ENCODE results near the gene FLT3.
A peak's percentile ranks its signal among the peaks of the same experiment; 100 is the strongest.

FLT3 gene

DNA sequence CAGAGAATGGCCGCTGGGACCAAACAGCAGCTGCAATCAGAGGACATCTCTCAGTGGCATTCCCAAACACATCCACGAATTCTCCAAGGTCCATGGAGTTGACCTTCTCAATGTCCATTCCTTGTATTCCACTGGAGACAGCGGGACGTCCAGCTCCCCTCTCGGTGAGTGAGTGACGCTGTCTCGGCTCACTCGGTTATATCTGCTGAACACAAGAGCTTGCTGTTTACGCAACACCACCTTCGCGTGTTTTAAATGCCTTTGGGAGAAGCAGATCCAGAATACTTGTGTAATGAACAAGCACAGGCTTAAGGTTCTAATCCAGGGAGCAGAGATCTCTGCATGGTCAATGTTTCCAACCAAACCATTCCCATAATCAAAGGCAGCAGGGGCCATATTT, 111.9 kb downstream of the FLT3 start, which contains the start of gene URAD:
URAD (minus strand) TSS at position 174 of the 400 bp plus-strand sequence; CDS start at position 118, 56 bp downstream.
- TF ChIP-seq, protein P1, sequence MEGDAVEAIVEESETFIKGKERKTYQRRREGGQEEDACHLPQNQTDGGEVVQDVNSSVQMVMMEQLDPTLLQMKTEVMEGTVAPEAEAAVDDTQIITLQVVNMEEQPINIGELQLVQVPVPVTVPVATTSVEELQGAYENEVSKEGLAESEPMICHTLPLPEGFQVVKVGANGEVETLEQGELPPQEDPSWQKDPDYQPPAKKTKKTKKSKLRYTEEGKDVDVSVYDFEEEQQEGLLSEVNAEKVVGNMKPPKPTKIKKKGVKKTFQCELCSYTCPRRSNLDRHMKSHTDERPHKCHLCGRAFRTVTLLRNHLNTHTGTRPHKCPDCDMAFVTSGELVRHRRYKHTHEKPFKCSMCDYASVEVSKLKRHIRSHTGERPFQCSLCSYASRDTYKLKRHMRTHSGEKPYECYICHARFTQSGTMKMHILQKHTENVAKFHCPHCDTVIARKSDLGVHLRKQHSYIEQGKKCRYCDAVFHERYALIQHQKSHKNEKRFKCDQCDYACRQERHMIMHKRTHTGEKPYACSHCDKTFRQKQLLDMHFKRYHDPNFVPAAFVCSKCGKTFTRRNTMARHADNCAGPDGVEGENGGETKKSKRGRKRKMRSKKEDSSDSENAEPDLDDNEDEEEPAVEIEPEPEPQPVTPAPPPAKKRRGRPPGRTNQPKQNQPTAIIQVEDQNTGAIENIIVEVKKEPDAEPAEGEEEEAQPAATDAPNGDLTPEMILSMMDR (conservative IDR thresholded peaks at IDR 0.05; ENCODE audit: low read length) = no peak
- H3K4me3 ChIP-seq (ENCODE audit: low read length) = no peak within 1 kb of the TSS
- peak; percentile 14 for DNase-seq (ENCODE audit: low read depth)

DNA sequence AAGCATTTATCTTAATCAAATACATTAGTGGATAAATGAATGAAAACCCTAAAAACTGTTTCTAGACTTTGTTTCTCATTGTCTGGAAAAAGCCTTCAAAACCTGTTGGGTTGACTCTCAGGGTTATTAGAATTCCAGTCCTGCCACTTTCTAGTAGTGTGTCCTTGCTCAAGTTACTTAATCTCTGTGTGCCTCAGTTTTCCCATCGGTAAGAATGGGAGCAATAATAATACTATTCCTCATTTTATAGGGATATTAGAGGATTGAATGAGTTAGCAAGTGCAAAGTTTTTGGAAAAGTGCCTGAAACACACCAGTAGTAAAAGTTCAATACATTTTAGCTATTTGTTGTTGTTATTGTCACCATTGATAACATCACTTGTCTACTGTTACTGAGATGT, 114.8 kb downstream of the FLT3 start:
- TF ChIP-seq, protein P1 (conservative IDR thresholded peaks at IDR 0.05; ENCODE audit: low read length) = no peak
- DNase-seq (ENCODE audit: low read depth) = no peak
- H3K4me3 ChIP-seq (ENCODE audit: low read length) = no peak overlapping the region

DNA sequence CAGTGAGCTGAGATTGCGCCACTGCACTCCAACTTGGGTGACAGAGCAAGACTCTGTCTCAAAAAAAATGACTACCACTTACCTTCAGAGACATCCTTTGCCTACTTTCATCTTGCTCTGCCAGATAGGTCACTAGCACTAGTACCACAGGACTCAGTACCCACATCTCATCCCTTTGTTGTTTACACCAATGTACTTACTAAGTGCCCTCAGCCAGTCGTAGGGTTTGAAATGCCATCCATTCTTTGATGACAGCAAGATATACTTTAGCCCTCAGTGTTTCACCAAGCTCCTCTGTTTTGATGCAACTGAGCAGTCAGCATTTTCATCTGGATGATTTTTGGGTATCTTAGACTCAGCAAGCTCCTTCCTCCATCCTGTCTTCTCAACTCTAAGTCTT, 118.0 kb downstream of the FLT3 start:
- no peak overlapping the region for H3K4me3 ChIP-seq (ENCODE audit: low read length)
- no peak for DNase-seq (ENCODE audit: low read depth)
- TF ChIP-seq, protein P1 (conservative IDR thresholded peaks at IDR 0.05; ENCODE audit: low read length) = no peak

DNA sequence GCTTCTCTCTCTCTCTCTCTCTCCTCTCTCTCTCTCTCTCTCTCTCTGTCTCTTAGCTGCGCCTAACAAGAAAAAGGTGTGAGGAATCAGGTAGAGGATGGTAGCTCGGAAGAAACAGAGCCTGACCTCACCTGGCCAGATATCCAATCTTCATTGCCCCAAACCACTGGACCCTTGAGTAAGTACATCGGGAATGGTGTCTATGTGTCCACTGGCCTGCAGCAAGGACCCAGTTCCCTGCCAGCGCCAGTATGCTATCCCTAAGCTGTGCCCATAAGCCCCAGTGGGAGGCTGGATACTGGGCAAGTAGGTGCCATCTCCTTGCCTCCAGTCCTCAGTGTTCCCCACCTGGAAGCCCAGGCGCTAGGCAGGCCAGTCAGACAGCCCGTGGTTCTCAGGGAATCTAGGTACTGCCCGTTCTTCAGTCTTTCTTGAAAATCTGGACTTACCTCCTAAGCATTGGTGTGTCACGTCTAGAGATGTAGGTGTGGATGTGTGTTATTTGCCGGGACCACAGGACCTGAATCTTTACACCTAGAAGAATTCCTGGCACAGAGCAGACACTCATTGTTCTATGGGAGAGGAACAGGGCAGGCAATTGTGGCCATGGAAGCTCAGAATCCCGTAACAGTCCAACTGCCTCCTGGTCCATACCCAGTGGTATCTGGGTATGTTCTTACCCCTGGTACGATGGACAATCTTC, 119.2 kb downstream of the FLT3 start:
- TF ChIP-seq, protein P1 (conservative IDR thresholded peaks at IDR 0.05; ENCODE audit: low read length) = no peak
- DNase-seq (ENCODE audit: low read depth) = no peak
- H3K4me3 ChIP-seq (ENCODE audit: low read length) = no peak overlapping the region

DNA sequence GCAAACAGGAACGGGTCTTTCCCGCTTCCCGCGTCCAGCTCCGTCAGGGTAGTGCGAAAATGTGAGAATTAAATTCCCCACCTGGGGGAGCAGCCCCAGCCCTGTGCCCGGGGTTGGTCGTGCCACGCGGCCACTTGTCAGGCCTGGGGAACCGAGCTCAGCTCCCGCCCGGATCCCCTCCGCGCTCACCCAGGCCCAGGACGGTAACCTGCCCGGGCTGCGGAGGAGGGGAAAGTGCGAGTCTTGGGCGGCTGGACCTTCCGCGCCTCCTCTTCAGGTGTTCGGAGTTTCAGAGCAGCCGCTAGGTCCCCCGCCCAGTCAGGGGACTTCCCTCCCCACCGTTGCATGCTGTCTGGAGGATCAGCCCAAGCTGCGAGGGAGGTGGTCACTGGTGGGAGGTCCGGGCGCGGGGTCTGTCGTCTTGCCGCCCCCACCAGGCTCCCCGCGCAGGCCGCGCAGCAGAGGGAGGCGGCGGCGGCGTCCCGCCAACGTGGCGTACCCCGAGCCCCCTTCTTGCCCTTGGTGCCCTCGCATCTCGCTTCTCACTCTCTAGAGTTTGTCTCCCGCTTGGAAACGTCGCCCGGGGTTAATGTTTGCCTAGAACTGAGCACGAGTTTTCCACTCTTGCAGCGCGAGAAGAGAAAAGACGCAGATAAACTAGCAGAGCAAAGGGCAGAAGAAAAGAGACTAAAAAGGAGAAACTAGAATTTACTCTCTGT, 119.9 kb downstream of the FLT3 start:
- TF ChIP-seq, protein P1 (conservative IDR thresholded peaks at IDR 0.05; ENCODE audit: low read length) = no peak
- no peak for DNase-seq (ENCODE audit: low read depth)
- no peak overlapping the region for H3K4me3 ChIP-seq (ENCODE audit: low read length)

DNA sequence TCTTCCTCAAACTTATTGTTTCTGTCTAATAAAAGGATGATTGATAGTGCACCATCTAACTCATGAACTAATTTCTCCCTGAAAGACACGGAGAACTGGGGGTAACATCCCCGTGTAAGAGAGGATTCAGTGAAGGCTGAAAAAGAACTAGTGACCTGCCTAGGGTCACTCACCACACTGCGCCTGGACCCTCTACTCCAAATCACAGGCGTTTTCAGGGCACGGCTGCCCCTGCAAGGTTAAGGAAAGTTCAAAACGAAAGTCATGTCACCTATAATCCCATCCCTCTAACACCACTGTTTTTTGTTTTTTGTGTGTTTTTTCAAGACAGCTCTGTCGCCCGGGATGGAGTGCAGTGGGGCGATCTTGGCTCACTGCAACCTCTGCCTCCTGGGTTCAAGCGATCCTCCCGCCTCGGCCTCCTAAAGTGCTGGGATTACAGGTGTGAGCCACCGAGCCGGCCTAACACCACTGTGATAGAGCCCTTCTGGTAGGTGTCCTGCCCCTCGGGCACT, 120.6 kb downstream of the FLT3 start:
- no peak overlapping the region for H3K4me3 ChIP-seq (ENCODE audit: low read length)
- no peak for DNase-seq (ENCODE audit: low read depth)
- TF ChIP-seq, protein P1 (conservative IDR thresholded peaks at IDR 0.05; ENCODE audit: low read length) = no peak
